Endothelial cell of hepatic sinusoid (primary cell): ENCODE measurements around the gene IKZF5.

Source experiments
- in situ Hi-C: cut with HindIII; loops from 2 replicates; pipeline ENCODE4 v1.10.0; 2017; ENCODE audit warnings: low sequenced_read_pairs

IKZF5 gene

GRCh38 chr10:122983898-122984297 lies 24.7 kb downstream of the IKZF5 start:
- in situ Hi-C loops, result no loop called here

DNA sequence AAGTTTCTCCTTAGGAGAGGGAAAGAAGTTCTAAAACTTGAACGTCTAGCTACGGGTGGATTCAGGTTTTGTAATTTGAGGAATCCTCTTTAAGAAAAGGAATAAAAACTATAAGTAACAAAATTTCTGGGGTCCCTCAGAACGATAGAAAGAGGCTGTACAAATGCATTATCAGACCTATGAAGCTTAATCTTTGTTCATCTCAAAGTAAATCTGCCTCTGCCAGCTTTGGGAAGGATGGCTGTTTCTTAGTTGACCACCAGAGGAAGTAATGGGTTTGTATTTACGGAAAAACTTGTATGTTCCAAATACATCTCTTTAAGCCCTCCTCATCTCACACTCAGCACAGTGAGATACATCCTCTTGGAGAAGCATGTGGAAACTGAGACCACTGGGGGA lies 27.5 kb downstream of the IKZF5 start:
- in situ Hi-C loops, result no loop called here

DNA sequence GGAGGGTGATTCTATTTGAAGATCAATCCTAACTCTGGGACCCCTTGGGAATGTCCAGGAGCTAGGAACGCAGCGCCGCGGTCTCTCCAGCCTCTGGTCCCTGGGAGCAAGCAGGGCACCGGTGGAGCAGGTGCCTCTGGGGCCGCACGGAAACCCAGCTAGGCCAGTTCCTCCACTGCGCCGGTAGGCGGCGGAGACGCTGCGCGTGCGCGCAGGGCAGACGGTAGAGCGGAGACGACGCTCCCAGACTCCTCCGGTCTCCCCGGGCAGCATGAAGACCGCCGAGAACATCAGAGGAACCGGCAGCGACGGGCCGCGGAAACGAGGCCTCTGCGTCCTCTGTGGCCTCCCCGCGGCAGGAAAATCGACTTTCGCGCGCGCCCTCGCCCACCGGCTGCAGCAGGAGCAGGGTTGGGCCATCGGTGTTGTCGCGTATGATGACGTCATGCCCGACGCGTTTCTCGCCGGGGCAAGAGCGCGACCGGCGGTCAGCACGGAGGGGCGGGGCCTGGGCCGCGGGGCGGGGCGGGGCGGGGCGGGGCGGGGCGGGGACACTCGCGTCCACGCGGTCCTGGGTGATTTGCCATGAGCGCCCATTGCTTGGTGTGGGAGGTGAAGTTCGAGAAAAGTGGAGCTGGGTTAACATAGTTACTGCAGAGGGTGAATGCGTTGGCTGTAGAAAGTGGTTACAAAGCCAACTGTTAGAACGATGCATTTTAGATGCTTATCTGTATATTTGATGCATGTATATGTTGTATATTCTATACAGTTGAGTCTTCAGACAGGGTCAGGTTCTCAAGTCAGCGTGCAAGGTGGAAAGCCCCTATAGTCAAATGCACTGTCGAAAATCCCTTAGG lies 28.2 kb downstream of the IKZF5 start, which contains the start of gene PSTK:
TSS of gene PSTK (plus strand) at position 193 of the 857 bp plus-strand sequence. CDS start at position 272, 79 bp downstream.
- in situ Hi-C loops, result no loop called here

DNA sequence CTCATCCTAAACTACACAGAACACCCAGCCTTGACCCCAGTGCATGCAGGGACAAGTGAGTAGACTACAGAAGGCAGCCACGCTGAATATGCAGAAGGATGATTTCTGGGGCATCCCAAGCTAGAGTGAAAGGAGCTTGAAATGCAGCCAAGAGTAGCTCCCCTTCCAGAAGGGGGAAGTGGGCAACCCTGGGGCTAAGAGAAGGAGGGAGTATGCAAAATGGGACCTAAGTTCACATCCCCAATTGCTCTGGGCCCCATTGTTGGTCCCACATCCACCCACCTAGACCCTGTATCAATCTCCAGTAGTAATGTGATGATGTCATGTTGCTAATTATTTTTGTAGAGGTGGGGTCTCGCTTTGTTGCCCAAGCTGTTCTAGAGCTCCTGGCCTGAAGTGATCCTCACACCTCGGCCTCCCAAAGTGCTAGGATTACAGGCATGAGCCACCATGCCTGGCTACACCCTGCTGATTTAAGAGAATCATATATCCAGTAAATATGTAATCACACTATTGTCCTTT lies 34.0 kb downstream of the IKZF5 start:
- in situ Hi-C loops, result no loop called here

DNA sequence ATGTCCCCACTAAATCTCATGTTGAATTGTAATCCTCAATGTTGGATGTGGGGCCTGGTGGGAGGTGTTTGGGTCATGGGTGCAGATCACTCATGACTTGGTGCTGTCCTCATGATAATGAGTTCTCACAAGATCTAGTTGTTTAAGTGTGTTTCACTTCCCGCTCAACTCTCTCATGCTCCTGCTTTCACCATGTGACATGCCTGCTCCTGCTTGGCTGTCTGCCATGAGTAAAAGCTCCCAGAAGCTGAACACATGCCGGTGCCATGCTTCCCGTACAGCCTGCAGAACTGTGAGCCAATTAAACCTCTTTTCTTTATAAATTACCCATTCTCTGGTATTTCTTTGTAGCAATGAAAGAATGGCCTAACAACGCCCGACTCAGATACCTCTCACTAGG lies 34.6 kb downstream of the IKZF5 start:
- in situ Hi-C loops, result no loop called here

DNA sequence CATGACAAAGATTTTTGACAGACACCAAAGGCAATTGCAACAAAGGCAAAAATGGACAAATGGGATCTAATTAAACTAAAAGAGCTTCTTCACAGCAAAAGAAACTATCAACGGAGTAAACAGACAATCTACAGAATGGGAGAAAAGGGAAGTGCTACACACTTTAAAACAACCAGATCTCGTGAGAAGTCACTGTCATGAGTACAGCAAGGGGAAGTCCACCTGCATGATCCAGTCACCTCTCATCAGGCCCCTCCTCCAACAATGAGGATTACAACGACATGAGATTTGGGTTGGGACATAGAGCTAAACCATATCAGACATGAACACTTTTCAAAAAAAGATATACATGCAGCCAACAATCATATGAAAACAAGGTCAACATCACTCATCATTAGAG lies 39.9 kb downstream of the IKZF5 start:
- in situ Hi-C loops, result no loop called here

- in situ Hi-C loops, result no loop called here
Observed at GRCh38 chr10:122966879-122967278, 41.7 kb downstream of the IKZF5 start.

DNA sequence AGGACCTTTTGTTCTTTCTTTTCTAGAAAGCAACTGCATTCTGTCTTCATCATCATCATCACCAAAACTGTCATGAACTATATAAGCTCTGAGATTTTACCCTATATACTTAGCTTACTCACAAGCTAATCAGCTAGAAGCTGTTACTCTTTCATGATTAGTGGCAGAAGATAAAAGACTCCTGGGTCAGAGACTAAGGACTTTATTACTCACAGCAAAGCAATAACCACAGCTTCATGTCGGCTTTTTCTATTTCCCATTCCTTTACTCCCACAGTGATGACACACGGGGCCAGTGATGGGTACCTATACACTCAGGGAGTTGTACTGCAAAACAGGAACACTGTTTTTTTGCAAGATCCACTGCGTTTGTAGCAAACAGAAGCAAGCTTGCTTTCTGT lies 46.2 kb downstream of the IKZF5 start:
- in situ Hi-C loops, result no loop called here

DNA sequence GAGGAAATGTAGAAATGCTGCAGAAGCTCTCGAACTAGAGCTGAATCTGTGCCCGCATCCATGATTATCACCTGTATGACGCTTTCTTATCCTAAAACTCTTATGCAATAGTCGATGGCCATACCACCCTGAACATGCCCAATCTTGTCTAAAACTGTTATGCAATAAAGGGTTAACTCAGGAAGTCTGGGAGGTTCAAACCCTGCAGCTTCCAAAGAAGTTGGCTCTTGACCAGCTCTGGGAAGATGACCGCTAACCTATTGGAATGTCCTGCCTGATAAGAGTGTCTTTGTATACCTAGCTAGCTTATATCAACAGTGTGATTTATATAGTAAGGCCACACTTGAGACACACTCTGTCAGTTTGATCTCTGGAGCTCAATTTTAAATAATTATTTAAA lies 51.1 kb downstream of the IKZF5 start:
- in situ Hi-C loops, result no loop called here

DNA sequence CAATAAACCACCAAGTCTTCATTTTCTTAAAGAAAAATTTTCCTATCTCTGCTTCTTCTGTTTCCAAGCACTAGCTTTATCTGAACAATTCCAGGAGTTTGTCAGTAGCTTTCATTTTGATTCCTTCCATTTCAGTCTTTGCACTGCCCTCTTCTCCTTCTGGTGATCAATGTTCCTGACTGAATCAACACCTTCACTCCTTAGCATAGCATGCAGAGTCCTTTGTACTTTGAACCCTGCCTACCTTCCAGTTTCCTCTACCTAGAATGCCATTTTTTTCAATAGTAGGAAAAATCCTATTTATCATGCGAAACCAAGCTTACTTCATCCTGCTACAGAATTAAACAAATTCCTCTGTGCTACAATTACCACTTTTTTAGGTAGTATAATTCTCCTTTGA lies 52.7 kb downstream of the IKZF5 start:
- in situ Hi-C loops, result no loop called here

GRCh38 chr10:122954731-122955050 lies 53.9 kb downstream of the IKZF5 start:
- in situ Hi-C loops, result no loop called here

DNA sequence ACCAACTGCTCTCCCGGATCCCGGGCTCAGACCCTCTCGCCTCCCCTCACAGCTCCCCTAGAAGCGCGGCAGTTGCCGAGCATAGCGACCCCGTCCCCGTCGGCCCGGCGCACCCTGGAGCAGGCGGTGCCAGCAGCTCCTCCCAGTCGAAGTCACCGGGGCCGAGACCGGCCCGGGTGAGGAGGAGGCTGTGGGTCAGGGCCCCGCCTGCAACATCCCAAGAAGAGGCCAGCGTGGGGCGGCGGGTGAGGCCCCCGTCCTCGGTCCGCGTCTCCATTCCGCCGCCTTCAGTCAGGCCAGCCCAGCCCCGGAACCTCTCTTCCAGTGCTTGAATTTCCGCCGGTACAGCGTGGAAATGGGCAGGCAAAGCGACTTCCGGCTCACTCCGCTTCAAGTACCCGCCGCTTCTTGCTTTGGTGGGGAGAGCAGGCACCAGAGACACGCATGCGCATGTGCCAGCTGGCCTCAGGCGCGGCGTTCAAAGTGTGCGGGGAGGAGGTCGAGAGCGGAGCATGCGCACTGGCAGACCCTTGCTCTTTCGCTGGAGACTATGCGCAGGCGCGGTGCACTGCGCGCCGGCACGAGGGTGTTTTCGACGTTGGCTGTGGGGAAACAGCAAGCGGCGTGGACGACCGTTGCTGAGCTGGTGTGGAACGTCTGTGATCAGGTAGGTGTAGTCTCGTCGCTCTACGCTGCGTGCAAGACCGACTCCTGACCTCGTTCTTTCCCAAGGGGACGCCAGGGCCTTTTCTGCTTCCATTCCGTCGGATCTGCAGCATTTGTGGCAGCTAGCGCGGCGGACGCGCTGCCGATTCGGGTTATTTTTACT lies 54.5 kb downstream of the IKZF5 start, which contains the start of gene C10orf88:
TSS of gene C10orf88 (minus strand) at position 326 of the 829 bp plus-strand sequence. CDS start at position 277, 49 bp downstream.
- in situ Hi-C loops, result no loop called here

- in situ Hi-C loops, result no loop called here
Observed at GRCh38 chr10:122949296-122949695, 59.3 kb downstream of the IKZF5 start.
